IMR-90 (cell line): ENCODE measurements around the gene LRCH3. TPM values are rescaled to one million over a fixed set of nuclear protein-coding genes. Genes with fewer than 3 reads are reported as not detected.

ENCODE experiments used
- ATAC-seq: fragments of 200-7000 bp; cut with Tn5 transposase; 2 replicates; pipeline ENCODE4 v1.9.1; 2020; ENCODE audit warnings: low read depth, mild to moderate bottlenecking, moderate library complexity
- BruUV-seq: library from RNA; stranded (reverse); fragments of 400-500 nt; replicated peaks from 2 replicates; lab custom pipeline; 2021; lab: Mats Ljungman, UMichigan
- CTCF ChIA-PET: fragments of 300-600 bp; formaldehyde crosslinking; extraction: SDS; loops from one replicate; lab custom pipeline; 2021; ENCODE audit warnings: antibody characterized with exemption; lab: Yijun Ruan, JAX
- POLR2A ChIA-PET: fragments of 300-600 bp; sonication (Branson Sonifier 250); formaldehyde crosslinking; loops from one replicate; lab custom pipeline; 2022; ENCODE audit warnings: antibody characterized with exemption; ENCODE audit not compliant: unreplicated experiment; lab: Charles Lee
- DNase-seq: peaks from one replicate; pipeline ENCODE4 v3.0.0; 2013
- H2AFZ ChIP-seq: replicated peaks from 2 replicates; pipeline ENCODE3; 2013; ENCODE audit warnings: low read length, mild to moderate bottlenecking; ENCODE audit not compliant: poor library complexity
- H2AK5ac ChIP-seq: 2 replicates; pipeline ENCODE4 v1.6.1; 2013; ENCODE audit warnings: low read depth, low read length, inconsistent platforms
- H2AK9ac ChIP-seq: replicated peaks from 2 replicates; pipeline ENCODE3; 2013; ENCODE audit warnings: mild to moderate bottlenecking, low read depth, low read length, moderate library complexity; ENCODE audit not compliant: poor library complexity
- H2BK120ac ChIP-seq: 2 replicates; pipeline ENCODE4 v1.6.1; 2013; ENCODE audit warnings: low read depth, low read length, inconsistent platforms
- H2BK15ac ChIP-seq: 3 replicates; pipeline ENCODE4 v1.6.1; 2013; ENCODE audit warnings: low read depth, low read length, inconsistent platforms
- H2BK20ac ChIP-seq: 2 replicates; pipeline ENCODE4 v1.6.1; 2013; ENCODE audit warnings: low read depth, mild to moderate bottlenecking, inconsistent platforms, low read length, moderate library complexity
- H2BK5ac ChIP-seq: 2 replicates; pipeline ENCODE4 v1.6.1; 2013; ENCODE audit warnings: mild to moderate bottlenecking, low read depth, low read length, inconsistent platforms; ENCODE audit not compliant: poor library complexity, severe bottlenecking
- H3K14ac ChIP-seq: replicated peaks from 2 replicates; pipeline ENCODE4 v1.6.1; 2013; ENCODE audit warnings: low read depth, low read length, inconsistent platforms
- H3K18ac ChIP-seq: 2 replicates; pipeline ENCODE4 v1.6.1; 2013; ENCODE audit warnings: low read depth, low read length, control low read depth
- H3K23ac ChIP-seq: 2 replicates; pipeline ENCODE4 v1.6.1; 2013; ENCODE audit warnings: low read depth, low read length, inconsistent platforms
- H3K27ac ChIP-seq: 2 replicates; pipeline ENCODE4 v1.5.1; 2013; ENCODE audit warnings: mild to moderate bottlenecking, control low read depth, low read length; ENCODE audit not compliant: insufficient read depth
- H3K27me3 ChIP-seq: 2 replicates; pipeline ENCODE4 v1.6.1; 2013; ENCODE audit warnings: low read length; ENCODE audit not compliant: control insufficient read depth, insufficient read depth
- H3K36me3 ChIP-seq: 2 replicates; pipeline ENCODE4 v1.6.1; 2013; ENCODE audit warnings: low read length, mixed read lengths; ENCODE audit not compliant: control insufficient read depth, insufficient read depth
- H3K4ac ChIP-seq: 2 replicates; pipeline ENCODE4 v1.6.1; 2013; ENCODE audit warnings: low read depth, low read length, inconsistent platforms
- H3K4me1 ChIP-seq: 2 replicates; pipeline ENCODE4 v1.6.1; 2013; ENCODE audit warnings: low read length, mixed read lengths; ENCODE audit not compliant: control insufficient read depth, insufficient read depth
- H3K4me2 ChIP-seq: 2 replicates; pipeline ENCODE4 v1.6.1; 2013; ENCODE audit warnings: low read depth, mild to moderate bottlenecking, control low read depth, low read length, moderate library complexity
- H3K4me3 ChIP-seq: 2 replicates; pipeline ENCODE4 v1.5.1; 2013; ENCODE audit warnings: low read depth, mild to moderate bottlenecking, control low read depth, low read length, moderate library complexity; ENCODE audit not compliant: insufficient read depth
- H3K56ac ChIP-seq: 2 replicates; pipeline ENCODE4 v1.6.1; 2013; ENCODE audit warnings: low read length, inconsistent platforms; ENCODE audit not compliant: insufficient read depth; ENCODE audit errors: extremely low read depth
- H3K79me1 ChIP-seq, 2 experiments: 2 replicates each; pipeline ENCODE4 v1.6.1; 2013; ENCODE audit warnings: low read length in 2 of 2, inconsistent platforms in 1 of 2, low read depth in 1 of 2
- H3K9ac ChIP-seq: 2 replicates; pipeline ENCODE4 v1.6.1; 2013; ENCODE audit warnings: low read depth, low read length, control low read depth
- H3K9me1 ChIP-seq: 2 replicates; pipeline ENCODE4 v1.6.1; 2013; ENCODE audit warnings: low read length, inconsistent platforms; ENCODE audit not compliant: insufficient read depth
- H3K9me3 ChIP-seq: 2 replicates; pipeline ENCODE4 v1.6.1; 2013; ENCODE audit warnings: low read length; ENCODE audit not compliant: control insufficient read depth, insufficient read depth
- H4K20me1 ChIP-seq: 2 replicates; pipeline ENCODE4 v1.6.1; 2013; ENCODE audit warnings: low read length, inconsistent platforms; ENCODE audit not compliant: insufficient read depth
- H4K5ac ChIP-seq: 2 replicates; pipeline ENCODE4 v1.6.1; 2013; ENCODE audit warnings: mild to moderate bottlenecking, low read depth, low read length, control low read depth
- H4K8ac ChIP-seq, 2 experiments: 2 replicates each; pipeline ENCODE4 v1.6.1; 2013; ENCODE audit warnings: low read depth in 2 of 2, low read length in 2 of 2, control low read depth in 1 of 2, inconsistent platforms in 1 of 2
- H4K91ac ChIP-seq: 2 replicates; pipeline ENCODE4 v1.6.1; 2013; ENCODE audit warnings: low read depth, low read length, inconsistent platforms; ENCODE audit not compliant: insufficient read depth
- CEBPB ChIP-seq: IDR thresholded peaks from 2 replicates; pipeline ENCODE4 v1.6.1; 2012; ENCODE audit warnings: low read depth, low read length, improper control_type of control experiment
- CHD1 ChIP-seq: IDR thresholded peaks from 2 replicates; pipeline ENCODE4 v1.6.1; 2012; ENCODE audit warnings: low read depth, low read length, improper control_type of control experiment
- CTCF ChIP-seq: conservative IDR thresholded peaks from 2 replicates; pipeline ENCODE4 v1.5.1; 2012; ENCODE audit warnings: mild to moderate bottlenecking, low read depth, low read length, improper control_type of control experiment
- ELK1 ChIP-seq: fragments of 150-350 bp; IDR thresholded peaks from 2 replicates; pipeline ENCODE4 v1.6.1; 2016; ENCODE audit warnings: low read depth, mild to moderate bottlenecking, low read length, moderate library complexity, borderline replicate concordance
- MAZ ChIP-seq: IDR thresholded peaks from 2 replicates; pipeline ENCODE4 v1.6.1; 2012; ENCODE audit warnings: low read depth, mild to moderate bottlenecking, low read length, improper control_type of control experiment, moderate library complexity, borderline replicate concordance
- MXI1 ChIP-seq: IDR thresholded peaks from 2 replicates; pipeline ENCODE4 v1.6.1; 2012; ENCODE audit warnings: low read depth, mild to moderate bottlenecking, low read length, moderate library complexity, borderline replicate concordance
- NFE2L2 ChIP-seq: fragments of 150-350 bp; IDR thresholded peaks from 2 replicates; pipeline ENCODE4 v1.6.1; 2016; ENCODE audit warnings: low read depth, mild to moderate bottlenecking, low read length
- POLR2A ChIP-seq: IDR thresholded peaks from 2 replicates; pipeline ENCODE4 v1.6.1; 2012; ENCODE audit warnings: mild to moderate bottlenecking, low read depth, low read length
- RAD21 ChIP-seq: IDR thresholded peaks from 2 replicates; pipeline ENCODE4 v1.6.1; 2012; ENCODE audit warnings: low read length, improper control_type of control experiment
- RCOR1 ChIP-seq: IDR thresholded peaks from 2 replicates; pipeline ENCODE4 v1.6.1; 2012; ENCODE audit warnings: mild to moderate bottlenecking, low read length, improper control_type of control experiment; ENCODE audit not compliant: insufficient replicate concordance
- SMC3 ChIP-seq: fragments of 150-350 bp; IDR thresholded peaks from 2 replicates; pipeline ENCODE4 v1.6.1; 2016; ENCODE audit warnings: low read depth, mild to moderate bottlenecking, antibody characterized with exemption, low read length, moderate library complexity
- USF2 ChIP-seq: fragments of 150-350 bp; IDR thresholded peaks from 2 replicates; pipeline ENCODE4 v1.6.1; 2017; ENCODE audit warnings: mild to moderate bottlenecking, antibody characterized with exemption, low read length, low read depth
- WGBS, 2 experiments: methylation state at CpG; one replicate each; pipeline versions ENCODE4 v1.1.5 to v1.1.7; 2013; ENCODE audit warnings: missing lambda C conversion rate in 2 of 2; ENCODE audit not compliant: insufficient read length in 1 of 2; ENCODE audit errors: extremely low coverage in 2 of 2; 5-methylcytosine and 5-hydroxymethylcytosine counted together
- dilution Hi-C: fragments of 300-500 bp; cut with HindIII; formaldehyde crosslinking; loops from one replicate; pipeline ENCODE4 v1.14.3; 2018; ENCODE audit warnings: low sequenced_read_pairs; ENCODE audit not compliant: unreplicated experiment
- in situ Hi-C: fragments of 300-500 bp; cut with MboI; formaldehyde crosslinking; loops from 3 replicates; pipeline ENCODE4 v1.14.3; 2019; ENCODE audit warnings: low sequenced_read_pairs, inconsistent platforms, mixed read lengths
- intact Hi-C: fragments of 100-400 bp; cut with micrococcal nuclease; formaldehyde crosslinking; loops from 2 replicates; pipeline ENCODE4 v1.10.0; 2022
- polyA plus RNA-seq, 3 experiments: library from polyadenylated mRNA; depleted of rRNA; stranded (reverse); fragments of >200 nt; gene quantifications; 2 replicates each; pipeline ENCODE4 v1.2.3, GENCODE V29; 2012; ENCODE audit warnings: low replicate concordance in 1 of 3
- total RNA-seq: library from RNA; depleted of rRNA; stranded (reverse); fragments of >200 nt; gene quantifications from 2 replicates; pipeline ENCODE4 v1.2.3, GENCODE V29; 2012

LRCH3 gene
- total and polyA plus RNA-seq, 2 of the 4 experiments (the other 2 are of a cell fraction): 28.5 to 40.5 TPM

GRCh38 chr3:197775317-197775716 lies 15.7 kb upstream of the LRCH3 start:
- H2AFZ ChIP-seq: no peak overlapping the region
- no peak overlapping the region for H2AK5ac ChIP-seq
- H3K9me1 ChIP-seq: peaks cover 5% of the 10 kb centered on the region; the same call in 1 of the 2 replicates
- DNase-seq: no peak
- no peak overlapping the region for H3K23ac ChIP-seq
- 95% methylated on average over 4 of the region's 7 CpGs; no CpG with 5 or more reads in 1 of the 2 experiments for WGBS, 2 experiments
- H2BK120ac ChIP-seq: no peak overlapping the region
- no TSS peak for BruUV-seq
- no peaks in the 10 kb centered on the region for H3K27me3 ChIP-seq
- no peak overlapping the region for H3K56ac ChIP-seq
- no peak overlapping the region for H3K18ac ChIP-seq
- H2BK20ac ChIP-seq: no peak overlapping the region
- no peak overlapping the region for H2AK9ac ChIP-seq
- H3K14ac ChIP-seq: no peak overlapping the region
- intact Hi-C loops: no loop called here
- ChIA-PET CTCF (no interaction called here), POLR2A (no interaction called here)
- H4K5ac ChIP-seq: no peak overlapping the region
- H3K79me1 ChIP-seq: peaks cover 0 to 26% of the 10 kb centered on the region in 2 experiments; a peak in 3 of 4 replicates
- peaks cover 3% of the 10 kb centered on the region; the same call in 1 of the 2 replicates for H4K20me1 ChIP-seq
- no peak overlapping the region for H3K4ac ChIP-seq
- no peak overlapping the region for H4K91ac ChIP-seq
- H3K36me3 ChIP-seq: peaks cover 49% of the 10 kb centered on the region
- H3K4me2 ChIP-seq: no peak overlapping the region
- no peak for TF ChIP-seq CEBPB
- no peak for TF ChIP-seq RAD21
- no peak for TF ChIP-seq POLR2A
- no peak for TF ChIP-seq MAZ
- no peak for TF ChIP-seq ELK1
- no peak for TF ChIP-seq CHD1
- no peak for TF ChIP-seq RCOR1
- no peak for TF ChIP-seq MXI1
- TF ChIP-seq SMC3: no peak
- no peak for TF ChIP-seq NFE2L2
- TF ChIP-seq CTCF: no peak
- no peak for TF ChIP-seq USF2
- dilution Hi-C loops: no loop called here
- no peak overlapping the region for H2BK5ac ChIP-seq
- no peaks in the 10 kb centered on the region for H3K4me1 ChIP-seq
- H3K9me3 ChIP-seq: no peaks in the 10 kb centered on the region
- ATAC-seq: no peak
- H4K8ac ChIP-seq: no peak overlapping the region
- H3K4me3 ChIP-seq: no peak overlapping the region
- no peak overlapping the region for H3K9ac ChIP-seq
- H3K27ac ChIP-seq: no peak overlapping the region
- no peak overlapping the region for H2BK15ac ChIP-seq
- in situ Hi-C loops: no loop called here
